GM23248 (cell line): ENCODE results near the gene GCC2.

ENCODE experiments used
- EZH2 ChIP-seq: fragments of 200-600 bp; sonication (generic); IDR thresholded peaks from 2 replicates; pipeline ENCODE4 v1.6.1; 2018; ENCODE audit warnings: antibody characterized with exemption, mild to moderate bottlenecking; ENCODE audit not compliant: insufficient read depth, poor library complexity, severe bottlenecking
- EZH2phosphoT487 ChIP-seq: fragments of 200-600 bp; sonication (generic); IDR thresholded peaks from 2 replicates; pipeline ENCODE4 v1.6.1; 2018; ENCODE audit warnings: antibody characterized with exemption, moderate library complexity, mild to moderate bottlenecking, low read depth; ENCODE audit not compliant: insufficient read depth

DNA sequence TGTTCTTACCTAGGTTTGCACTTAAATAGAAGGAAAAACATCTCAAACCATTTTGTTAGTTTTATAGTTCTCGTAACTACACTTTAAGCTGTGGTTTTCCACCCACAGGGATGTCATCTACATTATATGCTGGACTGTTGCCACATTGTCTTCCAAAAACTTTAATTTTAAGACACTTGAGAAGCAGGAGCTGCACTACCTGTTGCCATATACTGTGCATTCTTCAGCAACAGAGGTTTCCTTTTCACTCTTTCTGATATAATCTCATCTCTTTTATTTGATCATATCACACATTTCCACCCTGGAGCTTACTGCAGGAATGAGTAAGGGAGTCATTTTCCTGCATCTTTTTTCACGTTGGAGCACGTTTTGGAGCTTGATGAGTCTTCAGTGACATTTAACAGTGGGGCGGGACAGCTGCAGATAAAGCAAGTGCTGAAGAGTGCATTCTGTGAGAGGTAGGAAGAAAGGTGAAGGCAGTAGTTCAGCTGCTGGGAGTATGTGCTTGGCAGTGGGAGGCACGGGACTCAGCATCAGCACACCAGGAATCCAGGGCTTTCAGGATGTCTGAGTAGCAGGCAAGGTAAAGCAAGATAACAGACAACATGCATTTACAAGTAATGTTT is 89.1 kb downstream of the GCC2 start:
- no peak for TF ChIP-seq EZH2
- no peak for TF ChIP-seq EZH2phosphoT487
